ENCODE results near the gene STK10. TPM values are rescaled to one million over a fixed set of nuclear protein-coding genes. Genes with fewer than 3 reads are reported as not detected.

The STK10 gene
- total and polyA plus RNA-seq, 2 of the 8 experiments (the other 6 are each of a cell fraction or from before 2014, with no cell fraction given): 10.5 to 21.4 TPM

DNA sequence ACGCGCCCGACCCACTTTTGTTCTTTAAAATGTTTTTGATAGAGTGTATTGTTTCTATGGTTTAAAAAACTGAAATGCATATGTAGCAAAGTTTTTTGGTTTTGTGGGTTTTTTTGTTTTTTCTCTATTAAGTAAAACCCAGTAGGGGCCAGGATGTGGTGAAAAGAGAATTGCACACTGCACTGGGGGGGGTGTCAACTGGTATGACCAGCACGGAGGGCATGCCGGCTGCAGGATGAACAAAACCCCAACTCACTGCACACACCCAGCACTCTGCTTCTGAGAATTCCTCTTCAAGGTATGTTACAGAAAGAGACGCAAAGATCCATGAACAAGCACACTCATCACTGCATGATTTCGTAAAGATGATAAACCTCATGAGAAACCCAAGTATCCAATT lies 75.0 kb downstream of the STK10 start (continued):
- TF ChIP-seq TBP (IDR thresholded peaks at IDR 0.05; ENCODE audit: low read depth, low read length): no peak
- no peak for TF ChIP-seq EZH2 (IDR thresholded peaks at IDR 0.05; ENCODE audit: low read depth, low read length, severe bottlenecking)
- no peak for TF ChIP-seq NRF1 (IDR thresholded peaks at IDR 0.05; ENCODE audit: low read depth, low read length)

Data from H1 (cell line).